Stimulated activated naive B cell treated with anti-CD40 and anti-IgM and Interleukin-4, amounts not matched to agents 10 μg/mL and 1 μg/mL and 100 μg/mL, for 72 hours (primary cell): ENCODE measurements around the gene CDA.

ENCODE experiments used
- ATAC-seq, 2 donors: fragments of 150-1000 bp; cut with Tn5 transposase; replicated peaks; 2 replicates each; pipeline ENCODE4 v1.10.0; 2021; ENCODE audit warnings: moderate library complexity in 1 of 2
- DNase-seq: peaks from one replicate; pipeline ENCODE4 v3.0.0; 2021
- H3K27ac Mint-ChIP-seq: one replicate; pipeline ENCODE4 v1.8.0; 2022; ENCODE audit warnings: mild to moderate bottlenecking, mixed read lengths
- H3K27me3 Mint-ChIP-seq, 2 donors: one replicate each; pipeline ENCODE4 v1.8.0; 2022; ENCODE audit warnings: mixed read lengths in 2 of 2
- H3K36me3 Mint-ChIP-seq, 2 donors: one replicate each; pipeline ENCODE4 v1.8.0; 2022; ENCODE audit warnings: mixed read lengths in 2 of 2, mild to moderate bottlenecking in 1 of 2
- H3K4me1 Mint-ChIP-seq, 2 donors: one replicate each; pipeline ENCODE4 v1.8.0; 2022; ENCODE audit warnings: mixed read lengths in 2 of 2, mild to moderate bottlenecking in 1 of 2
- H3K4me3 Mint-ChIP-seq, 2 donors: one replicate each; pipeline ENCODE4 v1.8.0; 2022; ENCODE audit warnings: mild to moderate bottlenecking in 2 of 2, mixed read lengths in 2 of 2, moderate library complexity in 1 of 2
- H3K9me3 Mint-ChIP-seq, 2 donors: one replicate each; pipeline ENCODE4 v1.8.0; 2022; ENCODE audit warnings: mixed read lengths in 2 of 2, mild to moderate bottlenecking in 1 of 2

CDA gene

DNA sequence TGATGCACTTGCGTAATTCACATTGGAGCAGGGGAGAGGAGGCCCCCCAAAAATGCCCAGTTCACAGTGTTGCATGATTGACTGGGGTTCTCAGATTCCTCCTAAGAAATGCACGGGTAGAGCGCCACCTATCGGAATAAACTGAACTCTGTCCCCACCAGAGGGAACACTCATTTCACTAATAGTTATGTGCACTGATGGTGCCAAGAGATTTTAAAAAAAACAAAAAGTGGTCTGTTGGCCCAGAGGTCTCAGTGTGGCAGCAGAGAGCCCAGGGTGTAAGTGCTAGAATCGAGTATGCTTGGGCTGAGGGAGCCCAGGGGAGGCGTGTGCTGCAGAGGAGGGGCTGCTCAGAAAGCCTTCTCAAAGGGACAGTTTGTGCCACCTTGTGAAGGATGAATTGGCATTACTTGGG lies 51.3 kb downstream of the CDA start:
- no peaks in the 10 kb centered on the region for H3K9me3 Mint-ChIP-seq
- H3K4me1 Mint-ChIP-seq, result peaks cover 2 to 8% of the 10 kb centered on the region in 2 donors
- ATAC-seq (peak; percentile 90 to 93), DNase-seq (peak; percentile 43)
- no peaks in the 10 kb centered on the region for H3K27me3 Mint-ChIP-seq
- H3K36me3 Mint-ChIP-seq, result peaks cover 8 to 9% of the 10 kb centered on the region in 2 donors
- no peak overlapping the region for H3K4me3 Mint-ChIP-seq
- no peak overlapping the region for H3K27ac Mint-ChIP-seq

DNA sequence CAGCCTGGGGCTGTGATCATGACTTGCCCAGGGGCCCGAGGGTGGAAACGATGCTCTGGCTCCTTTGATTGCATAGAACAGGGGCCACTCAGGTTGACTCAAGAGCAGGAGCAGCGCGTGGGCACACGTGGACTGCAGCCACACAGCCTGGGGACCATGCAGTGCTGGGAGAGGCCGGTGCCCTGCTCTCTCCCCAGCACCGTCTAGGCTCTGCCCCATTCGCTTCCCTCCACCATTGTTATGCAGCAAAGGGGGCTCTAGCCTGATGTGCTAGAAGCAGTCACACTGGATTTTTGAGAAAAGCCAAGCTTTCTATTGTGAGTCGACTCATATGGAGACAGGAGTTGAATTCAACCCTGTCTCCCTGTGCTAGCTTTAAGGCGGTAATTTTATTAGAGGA lies 53.1 kb downstream of the CDA start:
- Mint-ChIP-seq H3K9me3 (no peaks in the 10 kb centered on the region), H3K27ac (no peak overlapping the region), H3K27me3 (no peaks in the 10 kb centered on the region), H3K4me3 (no peak overlapping the region), H3K4me1 (peaks cover 0 to 8% of the 10 kb centered on the region in 2 donors), H3K36me3 (peaks cover 9 to 11% of the 10 kb centered on the region in 2 donors)
- ATAC-seq, result no peak
- no peak for DNase-seq

DNA sequence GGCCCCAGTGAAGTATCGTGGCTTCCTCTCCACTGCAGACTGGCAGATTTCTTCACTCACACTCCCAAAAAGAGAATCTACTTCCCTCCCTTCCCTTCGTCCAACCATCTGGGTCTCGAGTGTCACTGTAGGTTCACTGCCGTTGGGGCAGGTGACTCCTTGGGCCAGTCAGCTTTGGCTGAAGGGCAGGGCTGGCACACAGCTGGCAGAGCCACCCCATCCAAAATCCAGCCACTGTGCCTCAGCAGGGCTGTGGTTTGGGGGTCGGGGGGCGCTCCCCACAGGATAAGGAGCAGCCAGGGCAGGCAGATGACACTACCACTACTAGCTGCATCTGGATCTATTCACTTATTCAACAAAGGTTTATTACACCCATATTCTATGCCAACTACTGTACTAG lies 54.2 kb downstream of the CDA start:
- Mint-ChIP-seq H3K4me1 (peaks cover 0 to 8% of the 10 kb centered on the region in 2 donors), H3K27me3 (no peaks in the 10 kb centered on the region), H3K4me3 (no peak overlapping the region), H3K36me3 (peaks cover 6 to 9% of the 10 kb centered on the region in 2 donors), H3K27ac (no peak overlapping the region), H3K9me3 (no peaks in the 10 kb centered on the region)
- DNase-seq, result no peak
- ATAC-seq, result no peak

DNA sequence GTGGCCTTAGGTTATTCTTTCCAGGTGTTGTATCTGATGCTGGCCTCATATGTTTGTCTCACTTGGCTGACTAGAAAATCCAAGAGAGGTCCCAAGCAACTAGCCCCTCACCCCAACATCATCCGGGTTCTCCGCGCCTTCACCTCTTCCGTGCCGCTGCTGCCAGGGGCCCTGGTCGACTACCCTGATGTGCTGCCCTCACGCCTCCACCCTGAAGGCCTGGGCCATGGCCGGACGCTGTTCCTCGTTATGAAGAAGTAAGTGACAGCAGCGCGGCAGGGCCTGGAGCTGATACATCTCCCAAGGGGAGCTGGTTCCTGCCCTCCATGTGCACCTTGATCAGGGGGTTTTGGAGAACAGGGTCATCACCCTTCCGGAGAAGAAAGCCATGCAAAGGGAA lies 55.5 kb downstream of the CDA start:
- DNase-seq (no peak), ATAC-seq (no peak)
- Mint-ChIP-seq H3K27me3 (no peaks in the 10 kb centered on the region), H3K4me3 (no peak overlapping the region), H3K27ac (no peak overlapping the region), H3K4me1 (peaks cover 0 to 8% of the 10 kb centered on the region in 2 donors), H3K36me3 (peaks cover 16 to 17% of the 10 kb centered on the region in 2 donors), H3K9me3 (no peaks in the 10 kb centered on the region)

DNA sequence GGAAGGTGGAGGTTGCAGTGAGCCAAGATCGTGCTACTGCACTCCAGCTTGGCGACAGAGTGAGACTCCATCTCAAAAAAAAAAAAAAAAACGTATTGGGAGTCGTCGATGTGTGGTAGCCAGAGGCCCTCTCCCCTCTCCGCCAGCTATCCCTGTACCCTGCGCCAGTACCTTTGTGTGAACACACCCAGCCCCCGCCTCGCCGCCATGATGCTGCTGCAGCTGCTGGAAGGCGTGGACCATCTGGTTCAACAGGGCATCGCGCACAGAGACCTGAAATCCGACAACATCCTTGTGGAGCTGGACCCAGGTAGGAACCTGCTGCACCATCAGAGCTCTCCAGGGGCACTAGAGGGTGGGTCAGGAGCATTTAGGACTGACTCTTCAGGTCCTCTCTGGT lies 56.5 kb downstream of the CDA start:
- Mint-ChIP-seq H3K27ac (no peak overlapping the region), H3K9me3 (no peaks in the 10 kb centered on the region), H3K36me3 (peaks cover 21 to 24% of the 10 kb centered on the region in 2 donors), H3K4me1 (peaks cover under 1 to 1% of the 10 kb centered on the region in 2 donors), H3K4me3 (no peak overlapping the region), H3K27me3 (no peaks in the 10 kb centered on the region)
- DNase-seq (no peak), ATAC-seq (no peak)

DNA sequence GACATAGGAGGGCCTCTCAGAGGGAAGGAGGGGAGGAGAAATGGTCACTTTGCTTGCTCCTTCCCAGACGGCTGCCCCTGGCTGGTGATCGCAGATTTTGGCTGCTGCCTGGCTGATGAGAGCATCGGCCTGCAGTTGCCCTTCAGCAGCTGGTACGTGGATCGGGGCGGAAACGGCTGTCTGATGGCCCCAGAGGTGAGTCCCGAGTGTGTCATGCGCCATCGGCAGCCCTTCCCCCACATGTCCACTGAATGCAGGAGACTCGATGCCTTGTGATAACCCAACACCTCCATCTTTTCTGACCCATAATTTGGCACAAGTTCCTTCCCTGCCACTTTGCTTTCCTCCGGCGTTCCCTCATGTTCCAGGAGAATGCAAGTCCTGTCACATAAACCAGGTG lies 59.5 kb downstream of the CDA start:
- H3K27ac Mint-ChIP-seq, result no peak overlapping the region
- H3K27me3 Mint-ChIP-seq, result no peaks in the 10 kb centered on the region
- ATAC-seq (no peak), DNase-seq (no peak)
- H3K36me3 Mint-ChIP-seq, result peaks cover 28 to 43% of the 10 kb centered on the region in 2 donors
- peaks cover 0 to 2% of the 10 kb centered on the region in 2 donors for H3K4me1 Mint-ChIP-seq
- no peaks in the 10 kb centered on the region for H3K9me3 Mint-ChIP-seq
- no peak overlapping the region for H3K4me3 Mint-ChIP-seq

DNA sequence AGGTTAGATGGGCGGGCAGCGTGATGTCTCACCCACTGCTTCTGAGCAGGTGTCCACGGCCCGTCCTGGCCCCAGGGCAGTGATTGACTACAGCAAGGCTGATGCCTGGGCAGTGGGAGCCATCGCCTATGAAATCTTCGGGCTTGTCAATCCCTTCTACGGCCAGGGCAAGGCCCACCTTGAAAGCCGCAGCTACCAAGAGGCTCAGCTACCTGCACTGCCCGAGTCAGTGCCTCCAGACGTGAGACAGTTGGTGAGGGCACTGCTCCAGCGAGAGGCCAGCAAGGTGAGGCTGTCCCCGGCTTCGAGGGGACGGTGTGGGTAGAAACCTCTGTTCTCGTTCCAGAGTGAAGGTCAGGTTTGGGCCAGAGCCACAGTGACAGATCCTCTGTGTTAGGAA lies 60.0 kb downstream of the CDA start:
- ATAC-seq (no peak), DNase-seq (no peak)
- peaks cover 0 to 2% of the 10 kb centered on the region in 2 donors for H3K4me1 Mint-ChIP-seq
- H3K27me3 Mint-ChIP-seq, result no peaks in the 10 kb centered on the region
- H3K4me3 Mint-ChIP-seq, result no peak overlapping the region
- no peaks in the 10 kb centered on the region for H3K9me3 Mint-ChIP-seq
- peaks cover 28 to 47% of the 10 kb centered on the region in 2 donors for H3K36me3 Mint-ChIP-seq
- no peak overlapping the region for H3K27ac Mint-ChIP-seq

DNA sequence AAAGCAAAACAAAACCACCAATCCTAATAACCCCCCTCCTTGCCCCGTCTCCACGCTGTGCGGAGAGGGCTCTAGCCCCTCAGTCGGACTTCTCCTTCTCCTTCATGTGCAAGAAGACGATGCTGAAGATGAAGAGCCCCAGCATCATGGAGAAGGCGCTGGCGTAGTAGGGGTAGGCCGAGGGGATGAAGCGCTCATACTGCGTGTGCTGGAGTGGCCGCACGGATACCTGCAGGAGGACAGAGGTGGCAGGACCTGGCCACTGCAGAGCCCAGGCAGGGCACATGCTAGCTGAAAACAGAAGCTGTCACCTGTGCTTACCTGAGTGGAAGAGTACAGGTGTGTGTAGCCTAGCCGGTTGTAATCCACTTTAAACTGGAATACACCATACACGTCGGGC lies 63.4 kb downstream of the CDA start:
- Mint-ChIP-seq H3K27ac (no peak overlapping the region), H3K9me3 (no peaks in the 10 kb centered on the region), H3K36me3 (peaks cover 47 to 65% of the 10 kb centered on the region in 2 donors), H3K27me3 (no peaks in the 10 kb centered on the region), H3K4me3 (no peak overlapping the region), H3K4me1 (peaks cover 5 to 6% of the 10 kb centered on the region in 2 donors)
- ATAC-seq (no peak), DNase-seq (no peak)

DNA sequence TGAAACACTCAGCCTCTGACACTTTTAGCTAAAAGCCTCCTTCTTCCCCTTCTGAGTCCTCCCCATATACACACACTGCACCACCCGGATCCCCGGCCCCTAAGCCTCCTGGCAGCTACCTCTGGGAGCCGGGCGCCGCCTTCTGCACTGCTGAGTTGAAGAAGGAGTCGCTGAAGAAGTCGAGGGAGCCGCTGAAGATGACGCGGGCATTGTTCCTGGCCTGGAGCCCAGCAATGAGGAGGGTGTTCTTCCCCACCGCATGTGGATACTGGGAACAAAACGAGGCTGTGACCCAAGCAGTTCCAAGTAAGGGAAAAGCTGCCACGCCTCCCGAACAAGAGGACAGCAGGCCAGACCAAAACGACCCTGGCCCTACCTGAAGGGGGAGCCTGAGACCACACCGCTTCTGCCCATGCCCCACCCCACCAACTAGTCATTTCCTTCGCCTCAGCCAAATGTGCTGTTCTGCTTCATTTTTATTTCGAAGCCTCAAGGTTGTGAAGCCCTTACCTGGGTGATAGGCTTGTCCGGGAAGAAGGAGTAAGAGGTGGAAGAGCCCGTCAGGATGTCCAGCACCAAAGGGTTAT lies 65.3 kb downstream of the CDA start:
- peaks cover 44 to 60% of the 10 kb centered on the region in 2 donors for H3K36me3 Mint-ChIP-seq
- DNase-seq (no peak), ATAC-seq (no peak)
- H3K4me3 Mint-ChIP-seq, result no peak overlapping the region
- no peak overlapping the region for H3K27ac Mint-ChIP-seq
- H3K27me3 Mint-ChIP-seq, result no peaks in the 10 kb centered on the region
- peaks cover 7 to 11% of the 10 kb centered on the region in 2 donors for H3K4me1 Mint-ChIP-seq
- no peaks in the 10 kb centered on the region for H3K9me3 Mint-ChIP-seq

DNA sequence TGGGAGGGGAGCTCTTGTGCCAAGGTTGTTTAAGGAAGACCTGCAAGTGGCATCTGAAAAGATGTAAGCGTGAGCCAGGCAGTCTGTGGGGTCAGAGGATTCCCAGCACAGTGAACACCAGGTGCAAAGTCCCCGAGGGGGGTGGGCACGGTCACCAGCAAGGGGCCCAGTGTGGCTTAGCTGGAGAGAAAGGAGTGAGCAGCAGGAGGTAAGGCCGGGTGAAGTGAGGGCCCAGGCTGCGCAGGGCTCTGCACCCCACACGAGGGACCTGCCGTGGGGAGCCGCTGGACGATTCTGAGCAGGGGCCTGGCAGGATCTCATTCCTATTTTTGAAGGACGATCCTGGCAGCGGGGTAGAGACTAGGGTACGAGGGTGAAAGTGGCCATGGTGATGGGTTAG lies 68.1 kb downstream of the CDA start:
- peaks cover 42 to 59% of the 10 kb centered on the region in 2 donors for H3K36me3 Mint-ChIP-seq
- H3K27me3 Mint-ChIP-seq, result no peaks in the 10 kb centered on the region
- ATAC-seq (no peak), DNase-seq (no peak)
- peaks cover 21 to 37% of the 10 kb centered on the region in 2 donors for H3K4me1 Mint-ChIP-seq
- no peaks in the 10 kb centered on the region for H3K9me3 Mint-ChIP-seq
- peak overlapping the region; percentile 72 for H3K27ac Mint-ChIP-seq
- no peak overlapping the region for H3K4me3 Mint-ChIP-seq

DNA sequence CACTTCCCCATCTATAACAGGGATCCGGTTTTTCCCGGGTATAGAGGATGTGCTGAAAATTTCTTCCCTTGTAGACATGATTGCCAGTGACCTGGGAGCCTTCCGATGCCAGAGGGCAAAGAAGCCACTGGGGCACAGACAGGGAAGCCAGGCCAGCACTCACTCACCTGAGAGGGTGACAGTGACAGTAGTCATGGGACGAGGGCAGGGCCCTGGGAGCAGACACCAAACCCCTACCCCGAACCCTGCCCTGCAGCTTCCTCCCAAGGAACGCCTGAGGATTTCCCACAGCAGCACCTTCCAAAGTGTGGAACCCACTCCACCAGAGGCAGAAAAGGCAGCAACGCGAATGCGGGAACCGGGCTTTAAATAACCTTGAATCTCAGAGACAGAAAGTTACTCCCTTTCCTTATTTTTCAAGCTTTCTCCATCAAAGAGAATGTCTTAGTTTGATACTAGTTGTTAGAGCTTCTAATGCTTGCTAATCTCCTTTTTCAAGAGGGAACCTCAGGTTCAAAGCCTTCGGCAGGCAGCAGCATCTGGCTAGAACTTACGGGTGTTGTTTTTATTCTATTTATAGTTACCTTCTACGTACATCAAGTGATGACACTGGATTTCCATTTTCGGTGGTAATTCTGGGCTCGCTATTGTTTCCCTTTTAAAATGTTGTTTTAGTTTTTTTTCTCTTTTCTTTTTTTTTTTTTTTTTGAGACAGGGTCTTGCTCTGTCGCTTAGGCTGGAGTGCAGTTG lies 69.4 kb downstream of the CDA start:
- Mint-ChIP-seq H3K4me3 (no peak overlapping the region), H3K27me3 (no peaks in the 10 kb centered on the region), H3K27ac (no peak overlapping the region), H3K36me3 (peaks cover 39 to 46% of the 10 kb centered on the region in 2 donors), H3K4me1 (peaks cover 30 to 46% of the 10 kb centered on the region in 2 donors), H3K9me3 (no peaks in the 10 kb centered on the region)
- DNase-seq (no peak), ATAC-seq (no peak)

DNA sequence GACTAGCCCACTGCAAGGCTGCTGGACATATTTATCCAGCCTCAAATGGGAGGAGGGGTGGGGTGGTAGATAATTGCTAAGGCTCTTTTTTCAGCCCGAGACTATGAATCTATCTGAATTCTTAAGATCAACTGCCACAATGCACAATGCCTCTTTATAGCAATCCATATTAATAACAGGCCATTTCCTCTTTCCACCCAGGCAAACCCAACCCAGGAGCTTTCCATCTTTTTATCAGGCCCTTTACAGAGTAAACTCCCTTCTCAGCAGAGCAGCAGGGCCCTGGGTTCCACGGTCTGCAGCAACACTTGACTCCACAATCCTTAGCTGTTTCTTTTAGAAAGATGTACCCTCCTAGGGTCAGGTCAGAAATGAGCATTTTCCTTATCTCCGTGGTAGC lies 71.5 kb downstream of the CDA start:
- DNase-seq (no peak), ATAC-seq (no peak)
- Mint-ChIP-seq H3K27me3 (no peaks in the 10 kb centered on the region), H3K4me3 (peak overlapping the region; percentile 96 to 98), H3K4me1 (peaks cover 30 to 46% of the 10 kb centered on the region in 2 donors), H3K27ac (peak overlapping the region; percentile 100), H3K9me3 (no peaks in the 10 kb centered on the region), H3K36me3 (peaks cover 32 to 39% of the 10 kb centered on the region in 2 donors)

DNA sequence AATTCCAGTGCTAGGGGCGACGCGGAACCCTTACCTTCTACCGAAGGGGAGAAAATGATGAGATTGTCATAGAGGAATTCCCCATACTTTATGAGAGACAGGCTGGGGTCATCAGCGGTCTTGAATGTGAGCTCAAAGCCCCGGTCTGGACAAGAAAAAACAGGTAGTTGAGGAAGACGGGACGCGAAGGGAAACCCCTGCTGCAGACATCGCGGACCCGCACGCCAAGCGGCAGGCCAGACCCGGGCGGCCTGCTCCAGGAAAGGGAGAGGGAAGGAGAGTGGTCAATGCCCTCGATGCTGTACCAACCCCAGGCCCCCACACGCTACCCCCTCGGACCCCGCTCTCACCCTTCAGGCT lies 71.9 kb downstream of the CDA start:
- Mint-ChIP-seq H3K4me3 (peak overlapping the region; percentile 96 to 98), H3K27me3 (no peaks in the 10 kb centered on the region), H3K27ac (peak overlapping the region; percentile 100), H3K4me1 (peaks cover 30 to 46% of the 10 kb centered on the region in 2 donors), H3K9me3 (no peaks in the 10 kb centered on the region), H3K36me3 (peaks cover 28 to 34% of the 10 kb centered on the region in 2 donors)
- ATAC-seq (peak; percentile 24 to 26), DNase-seq (peak; percentile 16)

DNA sequence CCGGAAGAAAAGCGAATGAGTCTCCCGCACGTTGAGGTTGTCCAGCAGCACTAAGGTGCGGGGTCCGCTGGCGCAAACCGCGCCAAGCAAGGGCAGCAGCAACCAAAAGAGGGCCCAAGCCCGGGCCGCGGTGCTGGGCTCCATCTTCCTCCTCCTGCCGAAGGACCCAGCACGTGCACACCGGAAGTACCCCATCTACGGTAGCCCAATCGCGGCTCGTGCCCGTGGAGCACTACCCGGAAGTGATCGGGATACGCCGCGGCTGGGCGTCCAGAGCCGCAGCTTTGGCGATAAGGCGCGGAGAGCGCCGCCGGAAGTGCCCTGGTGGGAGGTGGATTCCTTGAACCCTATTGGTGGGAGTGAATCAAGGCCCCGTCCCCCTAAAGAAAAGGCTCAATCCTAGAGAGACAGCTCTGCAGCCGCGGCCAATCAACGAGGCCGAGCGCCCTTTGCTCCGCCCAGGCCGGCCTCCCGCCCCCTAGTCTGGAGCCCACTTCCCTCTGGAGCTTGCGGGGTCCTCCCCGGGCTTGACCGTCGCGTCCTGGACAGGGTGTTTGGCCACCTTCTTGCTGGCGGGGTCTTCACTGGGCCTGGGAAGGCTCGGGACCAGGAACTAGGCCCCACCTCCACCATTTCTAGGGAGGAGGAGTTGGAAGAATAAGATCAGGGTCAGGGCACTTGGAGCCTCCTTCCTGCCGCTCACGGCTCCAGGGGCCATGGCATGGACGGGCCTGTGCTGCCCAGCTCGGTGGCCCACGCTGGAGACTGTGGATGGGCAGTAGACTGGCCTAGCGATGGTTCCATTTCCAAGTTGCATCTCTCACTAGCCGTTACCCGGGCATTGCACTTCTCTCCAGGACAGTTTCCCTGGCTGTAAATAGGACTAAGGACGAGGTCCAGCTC lies 72.6 kb downstream of the CDA start, which contains the start of gene DDOST:
TSS of gene DDOST (minus strand) at position 163 of the 903 bp plus-strand sequence. CDS start at position 144, 19 bp downstream.
- no peaks in the 10 kb centered on the region for H3K9me3 Mint-ChIP-seq
- H3K27ac Mint-ChIP-seq, result peak within 1 kb of the TSS; percentile 100
- peaks cover 24 to 29% of the 10 kb centered on the region in 2 donors for H3K36me3 Mint-ChIP-seq
- peak; percentile 97 for DNase-seq
- ATAC-seq, result peak; percentile 95 to 96
- no peaks in the 10 kb centered on the region for H3K27me3 Mint-ChIP-seq
- peak within 1 kb of the TSS; percentile 96 to 98 for H3K4me3 Mint-ChIP-seq
- H3K4me1 Mint-ChIP-seq, result peaks cover 30 to 46% of the 10 kb centered on the region in 2 donors
